MM.1S (cell line): ENCODE measurements around the gene RAI1.

Source experiments
- DNase-seq: peaks from one replicate; pipeline ENCODE4 v3.0.0-alpha.2; 2015
- H2AFZ ChIP-seq: fragments of 300-600 bp; sonication (generic); 2 replicates; pipeline ENCODE4 v1.6.0; 2016; ENCODE audit warnings: antibody characterized with exemption, low read length
- H3F3A ChIP-seq: fragments of 300-600 bp; sonication (generic); 2 replicates; pipeline ENCODE4 v1.6.1; 2016; ENCODE audit warnings: mild to moderate bottlenecking, antibody characterized with exemption, low read length, moderate library complexity, mixed read lengths; ENCODE audit not compliant: insufficient read depth
- H3K27ac ChIP-seq: fragments of 300-600 bp; sonication (generic); 2 replicates; pipeline ENCODE4 v1.5.1; 2016; ENCODE audit warnings: mild to moderate bottlenecking, low read length
- H3K27me3 ChIP-seq: fragments of 300-600 bp; sonication (generic); replicated peaks from 2 replicates; pipeline ENCODE4 v1.6.0; 2016; ENCODE audit warnings: low read length; ENCODE audit not compliant: insufficient read depth
- H3K36me3 ChIP-seq: fragments of 300-600 bp; sonication (generic); replicated peaks from 2 replicates; pipeline ENCODE4 v1.6.1; 2016; ENCODE audit warnings: mild to moderate bottlenecking, low read length, mixed read lengths; ENCODE audit not compliant: insufficient read depth
- H3K4me1 ChIP-seq: fragments of 300-600 bp; sonication (generic); 2 replicates; pipeline ENCODE4 v1.6.1; 2016; ENCODE audit warnings: low read length, mixed read lengths
- H3K4me2 ChIP-seq: fragments of 300-600 bp; sonication (generic); 2 replicates; pipeline ENCODE4 v1.6.0; 2016; ENCODE audit warnings: low read depth, low read length
- H3K4me3 ChIP-seq: fragments of 300-600 bp; sonication (generic); 2 replicates; pipeline ENCODE4 v1.5.1; 2016; ENCODE audit warnings: low read length, mixed read lengths
- H3K79me2 ChIP-seq: fragments of 300-600 bp; sonication (generic); 2 replicates; pipeline ENCODE4 v1.6.1; 2016; ENCODE audit warnings: mixed run types, low read length, mixed read lengths
- H3K9ac ChIP-seq: fragments of 300-600 bp; sonication (generic); 2 replicates; pipeline ENCODE4 v1.6.1; 2016; ENCODE audit warnings: low read length, mixed read lengths
- H3K9me2 ChIP-seq: fragments of 300-600 bp; sonication (generic); replicated peaks from 2 replicates; pipeline ENCODE4 v1.6.1; 2016; ENCODE audit warnings: mild to moderate bottlenecking, low read length, mixed read lengths; ENCODE audit not compliant: insufficient read depth
- H3K9me3 ChIP-seq: fragments of 300-600 bp; sonication (generic); replicated peaks from 2 replicates; pipeline ENCODE4 v1.6.1; 2016; ENCODE audit warnings: mild to moderate bottlenecking, low read length, mixed read lengths; ENCODE audit not compliant: insufficient read depth
- H4K20me1 ChIP-seq: fragments of 300-600 bp; sonication (generic); 2 replicates; pipeline ENCODE4 v1.6.1; 2016; ENCODE audit warnings: mild to moderate bottlenecking, low read length, moderate library complexity, mixed read lengths; ENCODE audit not compliant: insufficient read depth
- EZH2 ChIP-seq: fragments of 300-600 bp; sonication (generic); optimal IDR thresholded peaks from 2 replicates; pipeline ENCODE3; 2017; ENCODE audit warnings: low read depth, mild to moderate bottlenecking, antibody characterized with exemption, low read length, mixed read lengths
- EZH2phosphoT487 ChIP-seq: fragments of 300-600 bp; sonication (generic); IDR thresholded peaks from 2 replicates; pipeline ENCODE4 v1.6.1; 2018; ENCODE audit warnings: antibody characterized with exemption, low read length
- TF ChIP-seq, protein P1 (sequence below): fragments of 300-600 bp; sonication (generic); IDR thresholded peaks from 2 replicates; pipeline ENCODE4 v1.5.1; 2016; ENCODE audit warnings: antibody characterized with exemption, low read length, mixed read lengths

RAI1 gene

DNA sequence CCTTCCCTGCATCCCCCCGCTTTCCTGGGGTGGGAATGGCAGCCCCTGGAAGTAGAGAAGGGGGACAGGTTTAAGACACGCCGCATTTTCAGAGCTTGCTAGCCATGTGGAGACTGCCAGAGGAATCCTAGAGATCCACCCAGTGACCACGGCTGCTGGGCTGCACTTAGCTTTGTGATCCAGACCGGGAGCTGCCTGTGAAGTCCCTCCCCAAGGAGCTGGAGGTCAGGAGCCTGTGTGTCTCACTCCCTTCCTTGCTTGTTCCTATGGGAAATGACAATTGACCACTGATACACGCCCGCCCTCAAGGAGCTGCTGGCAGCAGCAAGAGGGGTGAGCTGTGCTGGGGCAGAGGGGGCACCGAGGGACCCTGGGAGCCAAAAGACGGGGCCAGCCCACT lies 81.9 kb downstream of the RAI1 start:
- peaks cover 22% of the 10 kb centered on the region for H3K79me2 ChIP-seq
- no peak for DNase-seq
- H3K4me2 ChIP-seq, result no peak overlapping the region

GRCh38 chr17:17763734-17764133 lies 82.5 kb downstream of the RAI1 start:
- Histone ChIP-seq H3K9me3 (no peaks in the 10 kb centered on the region), H3K9me2 (no peaks in the 10 kb centered on the region), H4K20me1 (no peaks in the 10 kb centered on the region), H3K4me3 (no peak overlapping the region), H3K27me3 (no peaks in the 10 kb centered on the region), H2AFZ (no peak overlapping the region), H3K36me3 (no peaks in the 10 kb centered on the region), H3K4me1 (no peaks in the 10 kb centered on the region), H3K79me2 (peaks cover 22% of the 10 kb centered on the region), H3F3A (no peaks in the 10 kb centered on the region), H3K9ac (no peak overlapping the region), H3K27ac (no peak overlapping the region), H3K4me2 (no peak overlapping the region)
- DNase-seq, result no peak
- TF ChIP-seq EZH2 (no peak), EZH2phosphoT487 (no peak)
- TF ChIP-seq, protein P1, sequence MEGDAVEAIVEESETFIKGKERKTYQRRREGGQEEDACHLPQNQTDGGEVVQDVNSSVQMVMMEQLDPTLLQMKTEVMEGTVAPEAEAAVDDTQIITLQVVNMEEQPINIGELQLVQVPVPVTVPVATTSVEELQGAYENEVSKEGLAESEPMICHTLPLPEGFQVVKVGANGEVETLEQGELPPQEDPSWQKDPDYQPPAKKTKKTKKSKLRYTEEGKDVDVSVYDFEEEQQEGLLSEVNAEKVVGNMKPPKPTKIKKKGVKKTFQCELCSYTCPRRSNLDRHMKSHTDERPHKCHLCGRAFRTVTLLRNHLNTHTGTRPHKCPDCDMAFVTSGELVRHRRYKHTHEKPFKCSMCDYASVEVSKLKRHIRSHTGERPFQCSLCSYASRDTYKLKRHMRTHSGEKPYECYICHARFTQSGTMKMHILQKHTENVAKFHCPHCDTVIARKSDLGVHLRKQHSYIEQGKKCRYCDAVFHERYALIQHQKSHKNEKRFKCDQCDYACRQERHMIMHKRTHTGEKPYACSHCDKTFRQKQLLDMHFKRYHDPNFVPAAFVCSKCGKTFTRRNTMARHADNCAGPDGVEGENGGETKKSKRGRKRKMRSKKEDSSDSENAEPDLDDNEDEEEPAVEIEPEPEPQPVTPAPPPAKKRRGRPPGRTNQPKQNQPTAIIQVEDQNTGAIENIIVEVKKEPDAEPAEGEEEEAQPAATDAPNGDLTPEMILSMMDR, result no peak

More for the DNA sequence above, 81.9 kb downstream of the RAI1 start:
- H3K4me1 ChIP-seq, result no peaks in the 10 kb centered on the region
- no peak overlapping the region for H3K4me3 ChIP-seq
- no peaks in the 10 kb centered on the region for H3K9me3 ChIP-seq
- no peaks in the 10 kb centered on the region for H3K36me3 ChIP-seq
- H3K9ac ChIP-seq, result no peak overlapping the region
- H4K20me1 ChIP-seq, result no peaks in the 10 kb centered on the region
- no peaks in the 10 kb centered on the region for H3K9me2 ChIP-seq
- no peaks in the 10 kb centered on the region for H3F3A ChIP-seq
- no peak overlapping the region for H3K27ac ChIP-seq
- no peak overlapping the region for H2AFZ ChIP-seq
- no peaks in the 10 kb centered on the region for H3K27me3 ChIP-seq
- TF ChIP-seq EZH2, result no peak
- TF ChIP-seq EZH2phosphoT487, result no peak
- TF ChIP-seq, protein P1, result no peak

GRCh38 chr17:17765359-17766076 lies 84.3 kb downstream of the RAI1 start:
- H2AFZ ChIP-seq, result no peak overlapping the region
- H3K9me3 ChIP-seq, result no peaks in the 10 kb centered on the region
- no peak overlapping the region for H3K27ac ChIP-seq
- no peak for DNase-seq
- H3K27me3 ChIP-seq, result no peaks in the 10 kb centered on the region
- TF ChIP-seq EZH2phosphoT487, result no peak
- TF ChIP-seq EZH2, result no peak
- TF ChIP-seq, protein P1, result no peak
- H3K4me1 ChIP-seq, result no peaks in the 10 kb centered on the region
- H4K20me1 ChIP-seq, result no peaks in the 10 kb centered on the region
- H3K9ac ChIP-seq, result no peak overlapping the region
- H3K4me3 ChIP-seq, result no peak overlapping the region
- no peaks in the 10 kb centered on the region for H3K9me2 ChIP-seq
- no peaks in the 10 kb centered on the region for H3F3A ChIP-seq
- no peaks in the 10 kb centered on the region for H3K36me3 ChIP-seq
- H3K79me2 ChIP-seq, result peaks cover 22% of the 10 kb centered on the region
- no peak overlapping the region for H3K4me2 ChIP-seq
